Measurements from ENCODE around the gene SPINK7. TPM values are rescaled to one million over a fixed set of nuclear protein-coding genes. Genes with fewer than 3 reads are reported as not detected.
"Not testable (repeated sequence)": the region's sequence is repeated elsewhere in the genome, so short reads cannot be mapped to it uniquely, and the experiment has no call there.

The SPINK7 gene
- not detected in 2 replicates for total RNA-seq

GRCh38 chr5:148312153-148312552 lies at the start of gene SPINK7:
Gene SPINK7 (plus strand): TSS chr5:148312423. CDS start chr5:148312484, 61 bp downstream.
- ChIA-PET POLR2A (no interaction called here), CTCF (no interaction called here)
- H3K36me3 Mint-ChIP-seq (ENCODE audit: low read depth) = no peaks in the 10 kb centered on the region
- intact Hi-C loops (cut with micrococcal nuclease) = no loop called here
- ATAC-seq (ENCODE audit: low read depth) (no peak), DNase-seq (no peak)
- no peaks in the 10 kb centered on the region for H3K27me3 Mint-ChIP-seq
- no peaks in the 10 kb centered on the region for H3K4me1 Mint-ChIP-seq
- TF ChIP-seq CTCF (IDR thresholded peaks at IDR 0.05) = no peak
- no peak within 1 kb of the TSS for H3K27ac Mint-ChIP-seq
- H3K4me3 Mint-ChIP-seq = no peak within 1 kb of the TSS
- peaks cover 11% of the 10 kb centered on the region for H3K9me3 Mint-ChIP-seq

GRCh38 chr5:148267962-148268361 lies 44.3 kb upstream of the SPINK7 start:
- Mint-ChIP-seq H3K27ac (no peak overlapping the region), H3K27me3 (peaks cover 3% of the 10 kb centered on the region), H3K9me3 (peaks cover 8% of the 10 kb centered on the region), H3K4me3 (no peak overlapping the region), H3K36me3 (ENCODE audit: low read depth) (no peaks in the 10 kb centered on the region), H3K4me1 (no peaks in the 10 kb centered on the region)
- POLR2A ChIA-PET = no interaction called here
- no peak for DNase-seq
- CTCF ChIA-PET = no interaction called here
- ATAC-seq (ENCODE audit: low read depth) = no peak
- intact Hi-C loops (cut with micrococcal nuclease) = no loop called here
- no peak for TF ChIP-seq CTCF (IDR thresholded peaks at IDR 0.05)

- Mint-ChIP-seq H3K4me3 (no peak within 1 kb of the TSS), H3K36me3 (ENCODE audit: low read depth) (no peaks in the 10 kb centered on the region), H3K9me3 (peaks cover 8% of the 10 kb centered on the region), H3K27me3 (peaks cover 3% of the 10 kb centered on the region), H3K27ac (no peak within 1 kb of the TSS), H3K4me1 (no peaks in the 10 kb centered on the region)
- CTCF ChIA-PET = no interaction called here
- POLR2A ChIA-PET = no interaction called here
- ATAC-seq (ENCODE audit: low read depth) = no peak
- intact Hi-C loops (cut with micrococcal nuclease) = no loop called here
- no peak for TF ChIP-seq CTCF (IDR thresholded peaks at IDR 0.05)
- DNase-seq = no peak
Observed at GRCh38 chr5:148268566-148268965, 43.7 kb upstream of the SPINK7 start, which contains the start of gene SPINK13. Gene SPINK13 (plus strand): TSS chr5:148268794. CDS start chr5:148270073, 1,279 bp downstream.

- POLR2A ChIA-PET; CTCF ChIA-PET; H3K27ac Mint-ChIP-seq; H3K4me1 Mint-ChIP-seq; H3K4me3 Mint-ChIP-seq; intact Hi-C loops (cut with micrococcal nuclease); H3K36me3 Mint-ChIP-seq (ENCODE audit: low read depth); ATAC-seq (ENCODE audit: low read depth); DNase-seq; H3K27me3 Mint-ChIP-seq: not testable (repeated sequence)
- peaks cover 13% of the 10 kb centered on the region for H3K9me3 Mint-ChIP-seq
Observed at GRCh38 chr5:148275129-148275528, 37.1 kb upstream of the SPINK7 start.

- H3K36me3 Mint-ChIP-seq (ENCODE audit: low read depth); H3K4me1 Mint-ChIP-seq; DNase-seq; H3K27ac Mint-ChIP-seq; intact Hi-C loops (cut with micrococcal nuclease); ATAC-seq (ENCODE audit: low read depth); CTCF ChIA-PET; H3K27me3 Mint-ChIP-seq; POLR2A ChIA-PET; H3K4me3 Mint-ChIP-seq: not testable (repeated sequence)
- peaks cover 11% of the 10 kb centered on the region for H3K9me3 Mint-ChIP-seq
Observed at GRCh38 chr5:148280893-148281292, 31.3 kb upstream of the SPINK7 start.

- H3K4me1 Mint-ChIP-seq; H3K27me3 Mint-ChIP-seq; H3K4me3 Mint-ChIP-seq; H3K36me3 Mint-ChIP-seq (ENCODE audit: low read depth); H3K27ac Mint-ChIP-seq; intact Hi-C loops (cut with micrococcal nuclease); DNase-seq; POLR2A ChIA-PET; ATAC-seq (ENCODE audit: low read depth); CTCF ChIA-PET: not testable (repeated sequence)
- H3K9me3 Mint-ChIP-seq = peaks cover 11% of the 10 kb centered on the region
Observed at GRCh38 chr5:148281336-148281735, 30.9 kb upstream of the SPINK7 start.

Measured in activated B cell treated with CpG ODN at 0.5 μM for 24 hours (primary cell).